B cell (primary cell): ENCODE results near the gene CCDC38. TPM values are rescaled to one million over a fixed set of nuclear protein-coding genes. Genes with fewer than 3 reads are reported as not detected.

Source experiments
- ATAC-seq: fragments of 200-7000 bp; cut with Tn5 transposase; one replicate; pipeline ENCODE4 v1.10.0; 2021; ENCODE audit warnings: low read depth, mild to moderate bottlenecking, moderate number of reproducible peaks, moderate library complexity
- CTCF ChIA-PET: fragments of 350-600 bp; sonication (Branson Sonifier 250); formaldehyde crosslinking; loops from one replicate; lab custom pipeline; 2021; ENCODE audit warnings: antibody characterized with exemption, inconsistent platforms; lab: Charles Lee
- POLR2A ChIA-PET: fragments of 350-600 bp; sonication (Branson Sonifier 250); formaldehyde crosslinking; loops from one replicate; lab custom pipeline; 2021; ENCODE audit warnings: antibody characterized with exemption; lab: Charles Lee
- DNase-seq: peaks from one replicate; pipeline ENCODE4 v3.0.0; 2013
- H2AFZ ChIP-seq: 2 replicates; pipeline ENCODE4 v1.6.1; 2012; ENCODE audit warnings: mild to moderate bottlenecking, low read depth, low read length; ENCODE audit not compliant: insufficient read depth, poor library complexity, severe bottlenecking
- H3K27ac ChIP-seq, 2 donors: 1 replicate in 1 of 2; 2 replicates in 1 of 2; pipeline ENCODE4 v1.5.1; 2012 to 2013; ENCODE audit warnings: low read length in 2 of 2, mild to moderate bottlenecking in 2 of 2, moderate library complexity in 1 of 2
- H3K27me3 ChIP-seq, 4 experiments: fragments of 200-600 bp in 1 of 4; sonication (generic) in 1 of 4; replicated peaks in 1 of 4; 1 replicate in 2 of 4; 2 replicates in 2 of 4; pipeline versions ENCODE4 v1.6.1 to v1.7.0; 2013 to 2016; ENCODE audit warnings: low read length in 3 of 4, mild to moderate bottlenecking in 2 of 4, mixed read lengths in 1 of 4, moderate library complexity in 1 of 4; ENCODE audit not compliant: insufficient read depth in 4 of 4, control insufficient read depth in 3 of 4; ENCODE audit errors: control extremely low read depth in 1 of 4
- H3K36me3 ChIP-seq, 2 experiments: replicated peaks in 1 of 2; 1 replicate in 1 of 2; 2 replicates in 1 of 2; pipeline versions ENCODE4 v1.6.1 to v1.7.1; 2013; ENCODE audit warnings: low read length in 1 of 2; ENCODE audit not compliant: insufficient read depth in 2 of 2, control insufficient read depth in 1 of 2; ENCODE audit errors: control extremely low read depth in 1 of 2, extremely low read depth in 1 of 2
- H3K4me1 ChIP-seq, 2 donors: fragments of 200-600 bp in 1 of 2; sonication (generic) in 1 of 2; 1 replicate in 1 of 2; 2 replicates in 1 of 2; pipeline versions ENCODE4 v1.5.1 to v1.6.1; 2013 to 2017; ENCODE audit warnings: low read length in 2 of 2; ENCODE audit not compliant: control insufficient read depth in 2 of 2, insufficient read depth in 2 of 2
- H3K4me2 ChIP-seq: replicated peaks from 2 replicates; pipeline ENCODE3; 2012; ENCODE audit warnings: mild to moderate bottlenecking, low read depth, low read length; ENCODE audit not compliant: poor library complexity, severe bottlenecking
- H3K4me3 ChIP-seq, 5 experiments: fragments of 200-600 bp in 1 of 5; sonication (generic) in 1 of 5; 1 replicate in 3 of 5; 2 replicates in 2 of 5; pipeline versions ENCODE4 v1.5.1 to v1.7.0; 2011 to 2016; ENCODE audit warnings: low read length in 4 of 5, mild to moderate bottlenecking in 4 of 5, low read depth in 2 of 5, control low read depth in 1 of 5, moderate library complexity in 1 of 5; ENCODE audit not compliant: insufficient read depth in 1 of 5; ENCODE audit errors: control extremely low read depth in 1 of 5, extremely low read depth in 1 of 5
- H3K79me2 ChIP-seq: fragments of 200-600 bp; sonication (generic); one replicate; pipeline ENCODE4 v1.6.0; 2016; ENCODE audit warnings: low read length; ENCODE audit not compliant: control insufficient read depth, insufficient read depth
- H3K9ac ChIP-seq: fragments of 200-600 bp; sonication (generic); 2 replicates; pipeline ENCODE4 v1.6.1; 2017; ENCODE audit warnings: mild to moderate bottlenecking, low read length, moderate library complexity
- H3K9me3 ChIP-seq, 3 donors: one replicate each; pipeline versions ENCODE4 v1.6.1 to v1.7.1; 2013; ENCODE audit warnings: low read length in 2 of 3; ENCODE audit not compliant: control insufficient read depth in 2 of 3, insufficient read depth in 1 of 3; ENCODE audit errors: control extremely low read depth in 1 of 3
- H4K20me1 ChIP-seq: 2 replicates; pipeline ENCODE4 v1.6.0; 2012; ENCODE audit warnings: mild to moderate bottlenecking, low read length; ENCODE audit not compliant: insufficient read depth, control insufficient read depth, poor library complexity, severe bottlenecking
- H3K27ac Mint-ChIP-seq: one replicate; pipeline ENCODE4 v1.8.0; 2021; ENCODE audit warnings: mixed read lengths
- H3K27me3 Mint-ChIP-seq: one replicate; pipeline ENCODE4 v1.8.0; 2021; ENCODE audit warnings: mixed read lengths
- H3K4me1 Mint-ChIP-seq: one replicate; pipeline ENCODE4 v1.8.0; 2021; ENCODE audit warnings: mixed read lengths
- H3K4me3 Mint-ChIP-seq: one replicate; pipeline ENCODE4 v1.8.0; 2021; ENCODE audit warnings: mixed read lengths
- H3K9me3 Mint-ChIP-seq: one replicate; pipeline ENCODE4 v1.8.0; 2022; ENCODE audit warnings: mixed read lengths; ENCODE audit not compliant: insufficient read depth
- CTCF ChIP-seq: fragments of 200-600 bp; IDR thresholded peaks from one replicate; pipeline ENCODE4 v1.8.0; 2022; ENCODE audit warnings: antibody characterized with exemption, mild to moderate bottlenecking
- EZH2 ChIP-seq: IDR thresholded peaks from 2 replicates; pipeline ENCODE4 v1.6.1; 2012; ENCODE audit warnings: borderline replicate concordance, low read depth, mild to moderate bottlenecking, moderate library complexity, low read length; ENCODE audit not compliant: insufficient read depth, poor library complexity, severe bottlenecking
- WGBS: methylation state at CpG from one replicate; pipeline ENCODE4 v1.1.5; 2013; ENCODE audit warnings: missing lambda C conversion rate; ENCODE audit not compliant: insufficient coverage; 5-methylcytosine and 5-hydroxymethylcytosine counted together
- intact Hi-C: fragments of 100-400 bp; cut with micrococcal nuclease; formaldehyde crosslinking; loops from one replicate; pipeline ENCODE4 v1.10.0; 2022
- polyA plus RNA-seq: library from polyadenylated mRNA; depleted of rRNA; stranded (reverse); fragments of >200 nt; gene quantifications from 2 replicates; pipeline ENCODE4 v1.2.3, GENCODE V29; 2012
- total RNA-seq, 2 donors: library from RNA; stranded (reverse); fragments of 120-200 nt in 1 of 2; gene quantifications; 1 replicate in 1 of 2; 2 replicates in 1 of 2; pipeline versions ENCODE4 v1.2.3 to v1.2.4, GENCODE V29; 2013 to 2022

The CCDC38 gene
- total and polyA plus RNA-seq, 2 donors (not counting 1 experiment from before 2014, with no cell fraction given) = 1.3 TPM; not detected in 1

- Mint-ChIP-seq H3K4me3 (no peak overlapping the region), H3K4me1 (no peaks in the 10 kb centered on the region), H3K27ac (no peak overlapping the region), H3K9me3 (no peaks in the 10 kb centered on the region), H3K27me3 (no peaks in the 10 kb centered on the region)
- Histone ChIP-seq H3K27ac (no peak overlapping the region), H3K36me3 (peaks cover 0 to 2% of the 10 kb centered on the region in 2 experiments), H3K9me3 (no peaks in the 10 kb centered on the region), H3K4me2 (no peak overlapping the region), H2AFZ (no peak overlapping the region), H3K4me1 (no peaks in the 10 kb centered on the region), H4K20me1 (no peaks in the 10 kb centered on the region), H3K27me3 (no peaks in the 10 kb centered on the region), H3K79me2 (no peaks in the 10 kb centered on the region), H3K4me3 (no peak overlapping the region), H3K9ac (no peak overlapping the region)
- 86% methylated on average over 1 of the region's 1 CpG for WGBS
- TF ChIP-seq EZH2 = no peak
- no peak for TF ChIP-seq CTCF
- intact Hi-C loops = no loop called here
- DNase-seq (no peak), ATAC-seq (no peak)
- CTCF ChIA-PET = no interaction called here
- POLR2A ChIA-PET = no interaction called here
Observed at GRCh38 chr12:95982602-95983001, 40.2 kb upstream of the CCDC38 start.

- H3K4me3 Mint-ChIP-seq = no peak overlapping the region
- DNase-seq (no peak), ATAC-seq (no peak)
- Histone ChIP-seq H4K20me1 (no peaks in the 10 kb centered on the region), H3K27me3 (no peaks in the 10 kb centered on the region), H3K9ac (no peak overlapping the region), H3K9me3 (no peaks in the 10 kb centered on the region), H3K79me2 (no peaks in the 10 kb centered on the region), H3K4me3 (no peak overlapping the region), H2AFZ (no peak overlapping the region), H3K4me2 (no peak overlapping the region), H3K36me3 (peaks cover 0 to 2% of the 10 kb centered on the region in 2 experiments), H3K27ac (no peak overlapping the region), H3K4me1 (no peaks in the 10 kb centered on the region)
- H3K4me1 Mint-ChIP-seq = no peaks in the 10 kb centered on the region
- 95% methylated on average over 5 of the region's 5 CpGs for WGBS
- H3K27ac Mint-ChIP-seq = no peak overlapping the region
- no peak for TF ChIP-seq EZH2
- TF ChIP-seq CTCF = no peak
- H3K9me3 Mint-ChIP-seq = no peaks in the 10 kb centered on the region
- CTCF ChIA-PET = interaction anchor here (1.0 to 1.3 kb wide), 2 partner anchors 13 to 18 kb away, joined by 3 read pairs; no protein-coding TSS in a partner anchor
- POLR2A ChIA-PET = no interaction called here
- no peaks in the 10 kb centered on the region for H3K27me3 Mint-ChIP-seq
- intact Hi-C loops = no loop called here
Observed at GRCh38 chr12:95980437-95980836, 38.0 kb upstream of the CCDC38 start.
